Neuronal stem cell (in vitro differentiated cells): Measurements from ENCODE around the gene SYT6.

Experiments used
- DNase-seq: peaks from one replicate; pipeline ENCODE4 v3.0.0-alpha.2; 2013; ENCODE audit warnings: low spot score
- H2AFZ ChIP-seq: one replicate; pipeline ENCODE4 v1.6.1; 2013; ENCODE audit warnings: mild to moderate bottlenecking, low read length, inconsistent platforms
- H2AK5ac ChIP-seq: 2 replicates; pipeline ENCODE4 v1.6.1; 2013; ENCODE audit warnings: low read depth, mild to moderate bottlenecking, inconsistent platforms, low read length, moderate library complexity, mixed read lengths
- H2BK120ac ChIP-seq: 2 replicates; pipeline ENCODE4 v1.6.1; 2013; ENCODE audit warnings: low read depth, mild to moderate bottlenecking, inconsistent platforms, low read length, moderate library complexity, mixed read lengths
- H2BK12ac ChIP-seq: one replicate; pipeline ENCODE4 v1.6.1; 2013; ENCODE audit warnings: low read length, inconsistent platforms
- H2BK15ac ChIP-seq: 2 replicates; pipeline ENCODE4 v1.6.1; 2013; ENCODE audit warnings: mild to moderate bottlenecking, low read length, inconsistent platforms, mixed read lengths
- H2BK5ac ChIP-seq: one replicate; pipeline ENCODE4 v1.6.1; 2013; ENCODE audit warnings: inconsistent platforms, mild to moderate bottlenecking, low read length, moderate library complexity
- H3K14ac ChIP-seq: one replicate; pipeline ENCODE4 v1.6.1; 2013; ENCODE audit warnings: low read length, inconsistent platforms
- H3K18ac ChIP-seq: 2 replicates; pipeline ENCODE4 v1.6.1; 2013; ENCODE audit warnings: low read length, inconsistent platforms
- H3K23ac ChIP-seq: 2 replicates; pipeline ENCODE4 v1.6.1; 2013; ENCODE audit warnings: low read depth, mild to moderate bottlenecking, mixed read lengths, low read length, inconsistent platforms; ENCODE audit not compliant: poor library complexity
- H3K27ac ChIP-seq: replicated peaks from 3 replicates; pipeline ENCODE4 v1.5.1; 2013; ENCODE audit warnings: low read length, inconsistent platforms
- H3K27me3 ChIP-seq, 3 experiments: 2 replicates each; pipeline ENCODE4 v1.6.1; 2013; ENCODE audit warnings: low read length in 3 of 3, mild to moderate bottlenecking in 2 of 3, inconsistent platforms in 1 of 3, low read depth in 1 of 3, mixed read lengths in 1 of 3, moderate library complexity in 1 of 3; ENCODE audit not compliant: control insufficient read depth in 3 of 3, insufficient read depth in 3 of 3
- H3K36me3 ChIP-seq, 2 donors: replicated peaks in 1 of 2; 2 replicates each; pipeline ENCODE4 v1.6.1; 2013; ENCODE audit warnings: low read length in 2 of 2; ENCODE audit not compliant: control insufficient read depth in 2 of 2, insufficient read depth in 2 of 2
- H3K4ac ChIP-seq: 2 replicates; pipeline ENCODE4 v1.6.1; 2013; ENCODE audit warnings: inconsistent platforms, mild to moderate bottlenecking, low read length, moderate library complexity
- H3K4me1 ChIP-seq, 2 donors: 1 replicate in 1 of 2; 2 replicates in 1 of 2; pipeline ENCODE4 v1.6.1; 2013; ENCODE audit warnings: low read length in 2 of 2, low read depth in 1 of 2; ENCODE audit not compliant: control insufficient read depth in 2 of 2, insufficient read depth in 1 of 2
- H3K4me2 ChIP-seq: one replicate; pipeline ENCODE4 v1.6.1; 2013; ENCODE audit warnings: mild to moderate bottlenecking, low read length, inconsistent platforms; ENCODE audit not compliant: insufficient read depth, poor library complexity, severe bottlenecking
- H3K4me3 ChIP-seq, 2 donors: 2 replicates each; pipeline ENCODE4 v1.5.1; 2013; ENCODE audit warnings: low read length in 2 of 2, mild to moderate bottlenecking in 2 of 2, inconsistent platforms in 1 of 2, moderate library complexity in 1 of 2
- H3K79me1 ChIP-seq: one replicate; pipeline ENCODE4 v1.6.1; 2013; ENCODE audit warnings: low read depth, mild to moderate bottlenecking, inconsistent platforms, low read length, moderate library complexity
- H3K9ac ChIP-seq: one replicate; pipeline ENCODE4 v1.6.1; 2013; ENCODE audit warnings: mild to moderate bottlenecking, low read depth, low read length, inconsistent platforms; ENCODE audit not compliant: poor library complexity
- H3K9me3 ChIP-seq, 2 donors: replicated peaks in 1 of 2; 2 replicates each; pipeline versions ENCODE3 to v1.6.1; 2013; ENCODE audit warnings: low read length in 2 of 2, mild to moderate bottlenecking in 2 of 2, inconsistent platforms in 1 of 2, low read depth in 1 of 2, mixed read lengths in 1 of 2, moderate library complexity in 1 of 2; ENCODE audit not compliant: control insufficient read depth in 2 of 2, insufficient read depth in 1 of 2
- H4K8ac ChIP-seq: one replicate; pipeline ENCODE4 v1.6.1; 2013; ENCODE audit warnings: low read depth, mild to moderate bottlenecking, inconsistent platforms, low read length, moderate library complexity
- H4K91ac ChIP-seq: one replicate; pipeline ENCODE4 v1.6.1; 2013; ENCODE audit warnings: low read length, low read depth, mild to moderate bottlenecking, inconsistent platforms; ENCODE audit not compliant: poor library complexity
- WGBS, 2 donors: extraction: QIAGEN DNeasy Blood & Tissue Kit; methylation state at CpG; one replicate each; pipeline ENCODE4 v1.1.7; 2013; ENCODE audit warnings: missing lambda C conversion rate in 2 of 2, mixed read lengths in 1 of 2; ENCODE audit not compliant: insufficient read length in 2 of 2, insufficient replicate concordance in 1 of 2; ENCODE audit errors: extremely low coverage in 2 of 2; 5-methylcytosine and 5-hydroxymethylcytosine counted together

SYT6 gene

GRCh38 chr1:114164840-114165543 is 11.3 kb upstream of the SYT6 start:
- H3K4me2 ChIP-seq, result no peak overlapping the region
- no peak overlapping the region for H2BK12ac ChIP-seq
- peaks cover 0 to 11% (median 0%) of the 10 kb centered on the region in 3 experiments for H3K27me3 ChIP-seq
- H2BK5ac ChIP-seq, result no peak overlapping the region
- no peak overlapping the region for H3K18ac ChIP-seq
- no peak overlapping the region for H2AK5ac ChIP-seq
- no peak overlapping the region for H3K9ac ChIP-seq
- H3K9me3 ChIP-seq, result no peaks in the 10 kb centered on the region
- H3K4me3 ChIP-seq, result no peak overlapping the region
- no peak overlapping the region for H2AFZ ChIP-seq
- H4K8ac ChIP-seq, result no peak overlapping the region
- H3K4me1 ChIP-seq, result peaks cover 0 to 9% of the 10 kb centered on the region in 2 donors
- no peak for DNase-seq
- H2BK15ac ChIP-seq, result peak overlapping the region; percentile 22
- no peak overlapping the region for H3K4ac ChIP-seq
- H3K14ac ChIP-seq, result peak overlapping the region; percentile 9
- no peaks in the 10 kb centered on the region for H3K36me3 ChIP-seq
- no peaks in the 10 kb centered on the region for H3K79me1 ChIP-seq
- H3K23ac ChIP-seq, result no peak overlapping the region
- H4K91ac ChIP-seq, result no peak overlapping the region
- no peak overlapping the region for H2BK120ac ChIP-seq
- H3K27ac ChIP-seq, result no peak overlapping the region
- WGBS, 2 donors, result no CpG with 5 or more reads among the region's 3 CpGs

GRCh38 chr1:114159941-114160340 is 6.3 kb upstream of the SYT6 start:
- no peak for DNase-seq
- Histone ChIP-seq H3K23ac (no peak overlapping the region), H3K27me3 (peaks cover 0 to 40% (median under 1%) of the 10 kb centered on the region in 3 experiments), H3K79me1 (no peaks in the 10 kb centered on the region), H3K18ac (no peak overlapping the region), H3K4me2 (no peak overlapping the region), H2BK5ac (no peak overlapping the region), H3K4me3 (no peak overlapping the region), H4K91ac (no peak overlapping the region), H3K4me1 (no peaks in the 10 kb centered on the region), H4K8ac (no peak overlapping the region), H2BK12ac (no peak overlapping the region), H2AK5ac (no peak overlapping the region), H3K9ac (no peak overlapping the region), H3K4ac (no peak overlapping the region), H3K27ac (no peak overlapping the region), H2AFZ (no peak overlapping the region), H3K36me3 (no peaks in the 10 kb centered on the region), H3K9me3 (no peaks in the 10 kb centered on the region), H3K14ac (no peak overlapping the region), H2BK15ac (no peak overlapping the region), H2BK120ac (no peak overlapping the region)
- WGBS, 2 donors, result no CpG with 5 or more reads among the region's 2 CpGs

- no CpG with 5 or more reads among the region's 6 CpGs for WGBS, 2 donors
- H3K9ac ChIP-seq, result no peak overlapping the region
- H3K36me3 ChIP-seq, result no peaks in the 10 kb centered on the region
- H3K23ac ChIP-seq, result no peak overlapping the region
- H2BK12ac ChIP-seq, result no peak overlapping the region
- no peak overlapping the region for H4K91ac ChIP-seq
- H3K4me1 ChIP-seq, result peaks cover 3 to 6% of the 10 kb centered on the region in 2 donors
- H2AFZ ChIP-seq, result no peak overlapping the region
- no peak overlapping the region for H3K18ac ChIP-seq
- H2BK5ac ChIP-seq, result no peak overlapping the region
- no peak overlapping the region for H2AK5ac ChIP-seq
- no peak overlapping the region for H3K14ac ChIP-seq
- H3K27ac ChIP-seq, result no peak overlapping the region
- no peaks in the 10 kb centered on the region for H3K79me1 ChIP-seq
- H3K4ac ChIP-seq, result no peak overlapping the region
- no peak overlapping the region for H4K8ac ChIP-seq
- H3K9me3 ChIP-seq, result no peaks in the 10 kb centered on the region
- H2BK120ac ChIP-seq, result no peak overlapping the region
- DNase-seq, result no peak
- H3K4me2 ChIP-seq, result no peak overlapping the region
- H3K27me3 ChIP-seq, result peaks cover 5 to 66% (median 19%) of the 10 kb centered on the region in 3 experiments
- no peak overlapping the region for H3K4me3 ChIP-seq
- H2BK15ac ChIP-seq, result no peak overlapping the region
Observed at GRCh38 chr1:114157275-114157660, 3.6 kb upstream of the SYT6 start.

- no peak for DNase-seq
Observed at GRCh38 chr1:114156538-114157274, 3.0 kb upstream of the SYT6 start.

More at GRCh38 chr1:114156538-114157274, 3.0 kb upstream of the SYT6 start:
- Histone ChIP-seq H4K8ac (no peak overlapping the region), H2AFZ (no peak overlapping the region), H3K4me1 (peaks cover 3 to 8% of the 10 kb centered on the region in 2 donors), H3K9ac (no peak overlapping the region), H2BK12ac (no peak overlapping the region), H3K4me2 (no peak overlapping the region), H3K27me3 (peaks cover 5 to 72% (median 19%) of the 10 kb centered on the region in 3 experiments), H4K91ac (no peak overlapping the region), H3K4me3 (no peak overlapping the region), H3K18ac (no peak overlapping the region), H3K79me1 (no peaks in the 10 kb centered on the region), H2AK5ac (no peak overlapping the region), H3K14ac (no peak overlapping the region), H3K27ac (no peak overlapping the region), H2BK15ac (no peak overlapping the region), H3K36me3 (no peaks in the 10 kb centered on the region), H3K23ac (no peak overlapping the region), H2BK5ac (no peak overlapping the region), H3K9me3 (no peaks in the 10 kb centered on the region), H2BK120ac (no peak overlapping the region), H3K4ac (no peak overlapping the region)
- WGBS, 2 donors, result no CpG with 5 or more reads among the region's 5 CpGs
